RWPE2 (cell line): ENCODE measurements around the gene ACKR1.

ENCODE experiments used
- ATAC-seq: fragments of 200-7000 bp; cut with Tn5 transposase; 3 replicates; pipeline ENCODE4 v1.9.1; 2021; ENCODE audit warnings: low read depth
- DNase-seq: peaks from one replicate; pipeline ENCODE4 v3.0.0-alpha.2; 2020; ENCODE audit warnings: low spot score
- H3K27ac ChIP-seq: fragments of 450-650 bp; 2 replicates; pipeline ENCODE4 v1.5.1; 2017; ENCODE audit warnings: mild to moderate bottlenecking; ENCODE audit not compliant: poor library complexity, severe bottlenecking
- H3K27me3 ChIP-seq: fragments of 250-450 bp; sonication (Bioruptor Pico); 2 replicates; pipeline ENCODE4 v1.5.1; 2021; ENCODE audit warnings: mild to moderate bottlenecking, moderate library complexity; ENCODE audit not compliant: insufficient read depth, poor library complexity, severe bottlenecking
- H3K36me3 ChIP-seq: fragments of 250-450 bp; sonication (Bioruptor Pico); 2 replicates; pipeline ENCODE4 v1.5.1; 2020; ENCODE audit warnings: low read depth, mild to moderate bottlenecking, moderate library complexity
- H3K4me1 ChIP-seq: fragments of 250-450 bp; sonication (Bioruptor Pico); 2 replicates; pipeline ENCODE4 v1.5.1; 2021; ENCODE audit warnings: mild to moderate bottlenecking, moderate library complexity; ENCODE audit not compliant: insufficient read depth, poor library complexity, severe bottlenecking
- H3K4me3 ChIP-seq: fragments of 250-450 bp; sonication (Bioruptor Pico); 2 replicates; pipeline ENCODE4 v1.5.1; 2021; ENCODE audit warnings: mild to moderate bottlenecking, moderate library complexity; ENCODE audit not compliant: severe bottlenecking
- H3K9me3 ChIP-seq: fragments of 250-450 bp; sonication (Bioruptor Pico); 2 replicates; pipeline ENCODE4 v1.5.1; 2021; ENCODE audit warnings: mild to moderate bottlenecking, moderate library complexity; ENCODE audit not compliant: severe bottlenecking
- TF ChIP-seq, protein P1 (sequence below): fragments of 450-650 bp; IDR thresholded peaks from one replicate; pipeline ENCODE4 v1.5.1; 2017; ENCODE audit warnings: mild to moderate bottlenecking, moderate library complexity; ENCODE audit not compliant: poor library complexity, severe bottlenecking

ACKR1 gene, protein sequence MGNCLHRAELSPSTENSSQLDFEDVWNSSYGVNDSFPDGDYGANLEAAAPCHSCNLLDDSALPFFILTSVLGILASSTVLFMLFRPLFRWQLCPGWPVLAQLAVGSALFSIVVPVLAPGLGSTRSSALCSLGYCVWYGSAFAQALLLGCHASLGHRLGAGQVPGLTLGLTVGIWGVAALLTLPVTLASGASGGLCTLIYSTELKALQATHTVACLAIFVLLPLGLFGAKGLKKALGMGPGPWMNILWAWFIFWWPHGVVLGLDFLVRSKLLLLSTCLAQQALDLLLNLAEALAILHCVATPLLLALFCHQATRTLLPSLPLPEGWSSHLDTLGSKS

DNA sequence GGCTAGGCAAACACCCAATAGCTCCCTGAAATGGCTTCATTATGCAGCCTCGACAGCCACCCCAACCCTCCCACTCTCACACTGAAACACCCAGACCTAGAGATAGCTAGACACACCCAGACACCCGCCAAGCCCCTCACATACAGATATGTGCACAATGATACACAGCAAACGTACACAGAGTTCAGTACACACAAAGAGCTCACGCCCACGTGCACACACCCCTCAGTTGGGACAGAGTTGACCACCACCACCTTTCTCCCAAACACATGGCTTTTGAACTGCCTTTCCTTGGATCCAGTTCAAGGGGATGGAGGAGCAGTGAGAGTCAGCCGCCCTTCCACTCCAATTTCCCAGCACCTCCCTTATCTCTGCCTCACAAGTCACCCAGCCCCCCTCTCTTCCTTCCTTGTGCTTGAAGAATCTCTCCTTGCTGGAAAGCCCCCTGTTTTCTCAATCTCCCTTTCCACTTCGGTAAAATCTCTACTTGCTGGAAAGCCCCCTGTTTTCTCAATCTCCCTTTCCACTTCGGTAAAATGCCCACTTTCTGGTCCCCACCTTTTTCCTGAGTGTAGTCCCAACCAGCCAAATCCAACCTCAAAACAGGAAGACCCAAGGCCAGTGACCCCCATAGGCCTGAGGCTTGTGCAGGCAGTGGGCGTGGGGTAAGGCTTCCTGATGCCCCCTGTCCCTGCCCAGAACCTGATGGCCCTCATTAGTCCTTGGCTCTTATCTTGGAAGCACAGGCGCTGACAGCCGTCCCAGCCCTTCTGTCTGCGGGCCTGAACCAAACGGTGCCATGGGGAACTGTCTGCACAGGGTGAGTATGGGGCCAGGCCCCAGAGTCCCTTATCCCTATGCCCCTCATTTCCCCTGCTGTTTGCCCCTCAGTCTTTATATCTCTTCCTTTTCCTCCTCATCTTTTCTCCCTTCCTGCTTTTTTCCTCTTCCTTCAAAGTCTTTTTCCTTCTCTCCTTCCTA, at the start of gene ACKR1:
Gene ACKR1 (plus strand): TSS at position 715 of the 981 bp plus-strand sequence. CDS start 85 bp downstream, at position 800.
- peaks cover 4% of the 10 kb centered on the region for H3K27me3 ChIP-seq
- no peak for ATAC-seq
- DNase-seq, result no peak

DNA sequence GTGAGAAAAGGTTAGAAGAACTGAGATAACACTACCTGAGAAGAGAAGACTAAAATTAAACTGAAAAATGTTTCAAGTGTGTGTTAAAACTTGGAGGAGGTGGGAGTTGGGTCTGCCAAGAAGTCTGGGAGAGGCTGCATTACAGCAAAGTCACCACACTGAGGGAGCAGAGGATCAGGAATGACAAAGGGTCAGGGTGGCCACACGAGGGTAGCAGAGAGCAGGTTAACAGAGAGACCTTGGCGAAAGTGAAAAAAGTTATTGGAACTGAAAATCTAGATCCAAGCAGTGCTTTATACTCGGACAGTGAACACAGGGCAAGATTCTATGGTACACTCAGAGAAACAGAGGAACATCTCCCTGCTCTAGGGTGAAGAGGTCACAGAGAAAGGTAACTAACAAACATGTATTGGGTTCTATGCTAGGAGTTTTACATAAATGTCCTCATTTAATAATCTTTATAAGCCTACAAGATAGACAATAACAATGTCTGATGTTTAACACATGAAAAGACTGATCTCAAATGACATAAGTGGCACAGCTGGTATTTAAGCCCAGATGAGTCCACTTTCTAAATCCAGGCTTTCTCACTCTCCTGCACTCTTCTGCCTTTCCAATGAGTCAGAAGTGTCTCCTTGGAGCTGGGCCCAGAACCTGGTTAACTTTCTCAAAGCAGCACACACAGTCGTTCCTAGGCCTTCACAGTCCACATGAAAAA, 43.5 kb upstream of the ACKR1 start:
- Histone ChIP-seq H3K4me1 (peaks cover 7% of the 10 kb centered on the region), H3K27ac (no peak overlapping the region), H3K36me3 (no peaks in the 10 kb centered on the region), H3K27me3 (peaks cover 18% of the 10 kb centered on the region), H3K9me3 (no peaks in the 10 kb centered on the region), H3K4me3 (no peak overlapping the region)
- no peak for DNase-seq
- TF ChIP-seq, protein P1, sequence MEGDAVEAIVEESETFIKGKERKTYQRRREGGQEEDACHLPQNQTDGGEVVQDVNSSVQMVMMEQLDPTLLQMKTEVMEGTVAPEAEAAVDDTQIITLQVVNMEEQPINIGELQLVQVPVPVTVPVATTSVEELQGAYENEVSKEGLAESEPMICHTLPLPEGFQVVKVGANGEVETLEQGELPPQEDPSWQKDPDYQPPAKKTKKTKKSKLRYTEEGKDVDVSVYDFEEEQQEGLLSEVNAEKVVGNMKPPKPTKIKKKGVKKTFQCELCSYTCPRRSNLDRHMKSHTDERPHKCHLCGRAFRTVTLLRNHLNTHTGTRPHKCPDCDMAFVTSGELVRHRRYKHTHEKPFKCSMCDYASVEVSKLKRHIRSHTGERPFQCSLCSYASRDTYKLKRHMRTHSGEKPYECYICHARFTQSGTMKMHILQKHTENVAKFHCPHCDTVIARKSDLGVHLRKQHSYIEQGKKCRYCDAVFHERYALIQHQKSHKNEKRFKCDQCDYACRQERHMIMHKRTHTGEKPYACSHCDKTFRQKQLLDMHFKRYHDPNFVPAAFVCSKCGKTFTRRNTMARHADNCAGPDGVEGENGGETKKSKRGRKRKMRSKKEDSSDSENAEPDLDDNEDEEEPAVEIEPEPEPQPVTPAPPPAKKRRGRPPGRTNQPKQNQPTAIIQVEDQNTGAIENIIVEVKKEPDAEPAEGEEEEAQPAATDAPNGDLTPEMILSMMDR, result peak; percentile 98
- peak; percentile 90 for ATAC-seq

More for the DNA sequence above, at the start of gene ACKR1:
- Histone ChIP-seq H3K27ac (no peak within 1 kb of the TSS), H3K36me3 (no peaks in the 10 kb centered on the region), H3K4me1 (no peaks in the 10 kb centered on the region), H3K4me3 (no peak within 1 kb of the TSS), H3K9me3 (no peaks in the 10 kb centered on the region)
- TF ChIP-seq, protein P1, result no peak

DNA sequence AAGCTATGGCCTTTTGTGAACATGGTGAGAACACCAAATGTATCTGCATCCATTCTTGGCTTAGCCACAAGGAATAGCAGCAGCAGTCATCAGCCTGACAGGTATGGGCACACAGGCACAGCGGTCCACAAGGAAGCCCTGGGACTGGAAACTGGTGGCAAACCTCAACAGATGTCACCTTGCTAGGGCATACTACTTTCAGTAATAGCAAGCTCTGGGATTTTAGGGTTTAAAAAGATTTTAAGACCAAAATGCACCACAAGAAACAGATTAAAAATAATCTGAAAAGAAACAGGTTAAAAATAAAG, 43.0 kb upstream of the ACKR1 start:
- Histone ChIP-seq H3K9me3 (no peaks in the 10 kb centered on the region), H3K4me1 (peaks cover 7% of the 10 kb centered on the region), H3K36me3 (no peaks in the 10 kb centered on the region), H3K27me3 (peaks cover 23% of the 10 kb centered on the region), H3K27ac (no peak overlapping the region), H3K4me3 (no peak overlapping the region)
- no peak for ATAC-seq
- no peak for DNase-seq
- TF ChIP-seq, protein P1, result no peak

DNA sequence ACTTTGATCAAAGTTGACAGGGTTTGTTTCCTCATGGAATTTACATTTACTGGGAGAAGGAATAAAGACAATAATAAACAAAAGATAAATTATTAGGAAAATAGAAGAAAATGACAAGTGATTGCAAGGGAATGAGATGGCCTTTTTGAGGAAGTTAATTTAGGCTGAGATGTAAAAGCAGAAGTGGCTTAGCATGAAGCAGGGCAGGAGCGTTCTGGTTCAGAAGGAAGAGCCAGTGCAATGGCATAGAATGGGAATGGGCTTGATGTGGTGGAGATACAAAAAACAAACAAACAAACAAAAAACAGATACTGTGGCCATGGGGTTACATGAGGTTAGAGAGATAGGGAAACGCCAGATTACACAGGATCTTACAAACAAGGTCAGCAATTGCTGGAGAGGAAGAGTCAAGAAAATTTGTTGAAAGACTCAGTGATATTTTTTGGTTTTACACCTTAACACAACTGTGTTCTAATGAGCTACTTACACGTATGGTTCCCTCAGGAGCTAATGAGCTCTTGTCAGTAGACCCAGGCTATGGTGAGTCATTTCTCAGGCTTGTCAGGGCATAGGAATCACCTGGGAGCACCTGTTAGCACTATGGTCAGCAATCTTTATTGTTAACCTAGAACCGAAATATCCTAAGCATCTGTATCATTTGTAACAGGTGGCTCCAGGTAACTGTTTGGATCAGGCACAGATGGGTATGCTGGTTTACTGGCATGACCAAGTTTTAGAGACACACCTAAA, 42.0 kb upstream of the ACKR1 start:
- Histone ChIP-seq H3K4me3 (no peak overlapping the region), H3K4me1 (peaks cover 7% of the 10 kb centered on the region), H3K9me3 (no peaks in the 10 kb centered on the region), H3K27me3 (peaks cover 31% of the 10 kb centered on the region), H3K27ac (no peak overlapping the region), H3K36me3 (no peaks in the 10 kb centered on the region)
- peak; percentile 78 for ATAC-seq
- TF ChIP-seq, protein P1, result no peak
- no peak for DNase-seq
